Glutamatergic neuron (in vitro differentiated cells): ENCODE measurements around the gene AHNAK2. TPM values are rescaled to one million over a fixed set of nuclear protein-coding genes. Genes with fewer than 3 reads are reported as not detected.
"Not testable (repeated sequence)": the region's sequence is repeated elsewhere in the genome, so short reads cannot be mapped to it uniquely, and the experiment has no call there.

ENCODE experiments used
- DNase-seq: peaks from one replicate; pipeline ENCODE4 v3.0.0; 2022
- H3K27ac Mint-ChIP-seq: one replicate; pipeline ENCODE4 v1.8.0; 2020; ENCODE audit warnings: mild to moderate bottlenecking, mixed read lengths, inconsistent platforms; ENCODE audit not compliant: unreplicated experiment
- H3K27me3 Mint-ChIP-seq: one replicate; pipeline ENCODE4 v1.8.0; 2020; ENCODE audit warnings: mild to moderate bottlenecking, moderate library complexity, mixed read lengths, inconsistent platforms; ENCODE audit not compliant: unreplicated experiment
- H3K36me3 Mint-ChIP-seq: one replicate; pipeline ENCODE4 v1.8.0; 2020; ENCODE audit warnings: mild to moderate bottlenecking, mixed read lengths, inconsistent platforms; ENCODE audit not compliant: unreplicated experiment
- H3K4me1 Mint-ChIP-seq: one replicate; pipeline ENCODE4 v1.8.0; 2020; ENCODE audit warnings: mild to moderate bottlenecking, low read depth, mixed read lengths, inconsistent platforms; ENCODE audit not compliant: unreplicated experiment
- H3K4me3 Mint-ChIP-seq: one replicate; pipeline ENCODE4 v1.8.0; 2020; ENCODE audit warnings: mild to moderate bottlenecking, mixed read lengths, inconsistent platforms; ENCODE audit not compliant: unreplicated experiment
- H3K9me3 Mint-ChIP-seq: one replicate; pipeline ENCODE4 v1.8.0; 2020; ENCODE audit warnings: mild to moderate bottlenecking, moderate library complexity, mixed read lengths, inconsistent platforms; ENCODE audit not compliant: unreplicated experiment
- CTCF ChIP-seq: fragments of 200-600 bp; sonication (generic); IDR thresholded peaks from one replicate; pipeline ENCODE4 v1.5.0; 2021; ENCODE audit not compliant: partially characterized antibody, unreplicated experiment
- long read RNA-seq: library from polyadenylated mRNA; unstranded; transcript quantifications from one replicate; pipeline ENCODE4 v2.0.0, GENCODE V29; 2020; ENCODE audit not compliant: unreplicated experiment
- total RNA-seq: library from RNA; stranded (reverse); fragmentation: NEBNext Ultra II Directional; extraction: Animal tissue kit (Norgen Biotek cat#: 25700); gene quantifications from one replicate; pipeline ENCODE4 v1.2.1, GENCODE V29; 2021; ENCODE audit not compliant: unreplicated experiment

AHNAK2 gene
- total RNA-seq, result 44.8 TPM
- long read RNA-seq, full-length matches to known transcripts, result 6 of 8 reads
- long read RNA-seq, partial matches to known transcripts, result 0 of 8 reads
- long read RNA-seq, other reads (novel, unspliced or antisense), result 2 of 8 reads

GRCh38 chr14:104977681-104978653, at the start of gene AHNAK2:
AHNAK2 (minus strand) TSS chr14:104978374; CDS start chr14:104978237, 137 bp downstream.
- Mint-ChIP-seq H3K36me3 (no peaks in the 10 kb centered on the region), H3K4me1 (peaks cover 6% of the 10 kb centered on the region), H3K4me3 (peak within 1 kb of the TSS; percentile 97), H3K27ac (no peak within 1 kb of the TSS), H3K9me3 (peaks cover 14% of the 10 kb centered on the region), H3K27me3 (peaks cover 11% of the 10 kb centered on the region)
- TF ChIP-seq CTCF, result no peak
- peak; percentile 94 for DNase-seq

GRCh38 chr14:105027718-105028117, 49.5 kb upstream of the AHNAK2 start:
- H3K36me3 Mint-ChIP-seq, DNase-seq, H3K9me3 Mint-ChIP-seq, H3K27me3 Mint-ChIP-seq, H3K27ac Mint-ChIP-seq, H3K4me3 Mint-ChIP-seq, H3K4me1 Mint-ChIP-seq: not testable (repeated sequence)

- Mint-ChIP-seq H3K9me3 (no peaks in the 10 kb centered on the region), H3K36me3 (no peaks in the 10 kb centered on the region), H3K4me3 (no peak overlapping the region), H3K4me1 (peaks cover 3% of the 10 kb centered on the region), H3K27ac (no peak overlapping the region), H3K27me3 (peaks cover under 1% of the 10 kb centered on the region)
- no peak for TF ChIP-seq CTCF
- DNase-seq, result no peak
Observed at GRCh38 chr14:105026802-105027563, 48.8 kb upstream of the AHNAK2 start.

- no peaks in the 10 kb centered on the region for H3K9me3 Mint-ChIP-seq
- no peak for DNase-seq
- peaks cover 7% of the 10 kb centered on the region for H3K27me3 Mint-ChIP-seq
- no peaks in the 10 kb centered on the region for H3K36me3 Mint-ChIP-seq
- no peak overlapping the region for H3K27ac Mint-ChIP-seq
- no peak overlapping the region for H3K4me3 Mint-ChIP-seq
- no peak for TF ChIP-seq CTCF
- peaks cover 7% of the 10 kb centered on the region for H3K4me1 Mint-ChIP-seq
Observed at GRCh38 chr14:105026033-105026785, 48.0 kb upstream of the AHNAK2 start.

- no peak for TF ChIP-seq CTCF
- no peak for DNase-seq
- H3K4me1 Mint-ChIP-seq, result peaks cover 6% of the 10 kb centered on the region
- H3K27me3 Mint-ChIP-seq, result peaks cover 7% of the 10 kb centered on the region
- H3K27ac Mint-ChIP-seq, result no peak overlapping the region
- H3K36me3 Mint-ChIP-seq, result no peaks in the 10 kb centered on the region
- H3K9me3 Mint-ChIP-seq, result no peaks in the 10 kb centered on the region
- H3K4me3 Mint-ChIP-seq, result no peak overlapping the region
Observed at GRCh38 chr14:105025429-105025828, 47.3 kb upstream of the AHNAK2 start.
